ENCODE measurements around the gene DNAJC5. TPM values are rescaled to one million over a fixed set of nuclear protein-coding genes. Genes with fewer than 3 reads are reported as not detected.

DNAJC5 gene
- total and polyA plus RNA-seq, 9 of the 15 experiments (the other 6 are each of a cell fraction or from before 2014, with no cell fraction given): 0.95 to 42.8 (median 23.4) TPM

GRCh38 chr20:63848003-63848911 lies 46.7 kb upstream of the DNAJC5 start (continued):
- TF ChIP-seq, protein P1, sequence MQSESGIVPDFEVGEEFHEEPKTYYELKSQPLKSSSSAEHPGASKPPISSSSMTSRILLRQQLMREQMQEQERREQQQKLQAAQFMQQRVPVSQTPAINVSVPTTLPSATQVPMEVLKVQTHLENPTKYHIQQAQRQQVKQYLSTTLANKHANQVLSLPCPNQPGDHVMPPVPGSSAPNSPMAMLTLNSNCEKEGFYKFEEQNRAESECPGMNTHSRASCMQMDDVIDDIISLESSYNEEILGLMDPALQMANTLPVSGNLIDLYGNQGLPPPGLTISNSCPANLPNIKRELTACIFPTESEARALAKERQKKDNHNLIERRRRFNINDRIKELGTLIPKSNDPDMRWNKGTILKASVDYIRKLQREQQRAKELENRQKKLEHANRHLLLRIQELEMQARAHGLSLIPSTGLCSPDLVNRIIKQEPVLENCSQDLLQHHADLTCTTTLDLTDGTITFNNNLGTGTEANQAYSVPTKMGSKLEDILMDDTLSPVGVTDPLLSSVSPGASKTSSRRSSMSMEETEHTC (IDR thresholded peaks at IDR 0.05): no peak
- TF ChIP-seq YY1 (IDR thresholded peaks at IDR 0.05; ENCODE audit: borderline replicate concordance in 1 of 3, control insufficient read depth in 1 of 3, extremely low read depth in 1 of 3, insufficient read depth in 3 of 3, insufficient read length in 1 of 3, insufficient replicate concordance in 2 of 3, low read depth in 1 of 3, low read length in 2 of 3) (peak; percentile 48 to 88 (median 74)), CREBBP (IDR thresholded peaks at IDR 0.05; ENCODE audit: low read depth, low read length) (no peak), NR2C1 (IDR thresholded peaks at IDR 0.05) (no peak), NR2C1 (tag; IDR thresholded peaks at IDR 0.05) (no peak), RBFOX2 (IDR thresholded peaks at IDR 0.05; ENCODE audit: low read depth, low read length) (peak; percentile 56), SRSF9 (IDR thresholded peaks at IDR 0.05; ENCODE audit: borderline replicate concordance, low read depth, low read length) (no peak), SRF (CRISPR knock-in tag; IDR thresholded peaks at IDR 0.05) (no peak), SMAD1 (IDR thresholded peaks at IDR 0.05; ENCODE audit: low read depth, low read length, partially characterized antibody) (no peak), RAD21 (CRISPR knock-in tag; conservative IDR thresholded peaks at IDR 0.05 in 1 of 2, IDR thresholded peaks at IDR 0.05 in 1 of 2) (no peak), LEF1 (IDR thresholded peaks at IDR 0.05) (no peak; the same call in 1 of the 2 replicates), HDAC2 (IDR thresholded peaks at IDR 0.05) (no peak), CBFA2T3 (IDR thresholded peaks at IDR 0.05) (0 out of 2 replicates have a peak, but pooled peaks have one; percentile 12), PKNOX1 (IDR thresholded peaks at IDR 0.05) (no peak), ZNF76 (CRISPR knock-in tag; IDR thresholded peaks at IDR 0.05; ENCODE audit: borderline replicate concordance) (no peak)
- TF ChIP-seq, protein P2, sequence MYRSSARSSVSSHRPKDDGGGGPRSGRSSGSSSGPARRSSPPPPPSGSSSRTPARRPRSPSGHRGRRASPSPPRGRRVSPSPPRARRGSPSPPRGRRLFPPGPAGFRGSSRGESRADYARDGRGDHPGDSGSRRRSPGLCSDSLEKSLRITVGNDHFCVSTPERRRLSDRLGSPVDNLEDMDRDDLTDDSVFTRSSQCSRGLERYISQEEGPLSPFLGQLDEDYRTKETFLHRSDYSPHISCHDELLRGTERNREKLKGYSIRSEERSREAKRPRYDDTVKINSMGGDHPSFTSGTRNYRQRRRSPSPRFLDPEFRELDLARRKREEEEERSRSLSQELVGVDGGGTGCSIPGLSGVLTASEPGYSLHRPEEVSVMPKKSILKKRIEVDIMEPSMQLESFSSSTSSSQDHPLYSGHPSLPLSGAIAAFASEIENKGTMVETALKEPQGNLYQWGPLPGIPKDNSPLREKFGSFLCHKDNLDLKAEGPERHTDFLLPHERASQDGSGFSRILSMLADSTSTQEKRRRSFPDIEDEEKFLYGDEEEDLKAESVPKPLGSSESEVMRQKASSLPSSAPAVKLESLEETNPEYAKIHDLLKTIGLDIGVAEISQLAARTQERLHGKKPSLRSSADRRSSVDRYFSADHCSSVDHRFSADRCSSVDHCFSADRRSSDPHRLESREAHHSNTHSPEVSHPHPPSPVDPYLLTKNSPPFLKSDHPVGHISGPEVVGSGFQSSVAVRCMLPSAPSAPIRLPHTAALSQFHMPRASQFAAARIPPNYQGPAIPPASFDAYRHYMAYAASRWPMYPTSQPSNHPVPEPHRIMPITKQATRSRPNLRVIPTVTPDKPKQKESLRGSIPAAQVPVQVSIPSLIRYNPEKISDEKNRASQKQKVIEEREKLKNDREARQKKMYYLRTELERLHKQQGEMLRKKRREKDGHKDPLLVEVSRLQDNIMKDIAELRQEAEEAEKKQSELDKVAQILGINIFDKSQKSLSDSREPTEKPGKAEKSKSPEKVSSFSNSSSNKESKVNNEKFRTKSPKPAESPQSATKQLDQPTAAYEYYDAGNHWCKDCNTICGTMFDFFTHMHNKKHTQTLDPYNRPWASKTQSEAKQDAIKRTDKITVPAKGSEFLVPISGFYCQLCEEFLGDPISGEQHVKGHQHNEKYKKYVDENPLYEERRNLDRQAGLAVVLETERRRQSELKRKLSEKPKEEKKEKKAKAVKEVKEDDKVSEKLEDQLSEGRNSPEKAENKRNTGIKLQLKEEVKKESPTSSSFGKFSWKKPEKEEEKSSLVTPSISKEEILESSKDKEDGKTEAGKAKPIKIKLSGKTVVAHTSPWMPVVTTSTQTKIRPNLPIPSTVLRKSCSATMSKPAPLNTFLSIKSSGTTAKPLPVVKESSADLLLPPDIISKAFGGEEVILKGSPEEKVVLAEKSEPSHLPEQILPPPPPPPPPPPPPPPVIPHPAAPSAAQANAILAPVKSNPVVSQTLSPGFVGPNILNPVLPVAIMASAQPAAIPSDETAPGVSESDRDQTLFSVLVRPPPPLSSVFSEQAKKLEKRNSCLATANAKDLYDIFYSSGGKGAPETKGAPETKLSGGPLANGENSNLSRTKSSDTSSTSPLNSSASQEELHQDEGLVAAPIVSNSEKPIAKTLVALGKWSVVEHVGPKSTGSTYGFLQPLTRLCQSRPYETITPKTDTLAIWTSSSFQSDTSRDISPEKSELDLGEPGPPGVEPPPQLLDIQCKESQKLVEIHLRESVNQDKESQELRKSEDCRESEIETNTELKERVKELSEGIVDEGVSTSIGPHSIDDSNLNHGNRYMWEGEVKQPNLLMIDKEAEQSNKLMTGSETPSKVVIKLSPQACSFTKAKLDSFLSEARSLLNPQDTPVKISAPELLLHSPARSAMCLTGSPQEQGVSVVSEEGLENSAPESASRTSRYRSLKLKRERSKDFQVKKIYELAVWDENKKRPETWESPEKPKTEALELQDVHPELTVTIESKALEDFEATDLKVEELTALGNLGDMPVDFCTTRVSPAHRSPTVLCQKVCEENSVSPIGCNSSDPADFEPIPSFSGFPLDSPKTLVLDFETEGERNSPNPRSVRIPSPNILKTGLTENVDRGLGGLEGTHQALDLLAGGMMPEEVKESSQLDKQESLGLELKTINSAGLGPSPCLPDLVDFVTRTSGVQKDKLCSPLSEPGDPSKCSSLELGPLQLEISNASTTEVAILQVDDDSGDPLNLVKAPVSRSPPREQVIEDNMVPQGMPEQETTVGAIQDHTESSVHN (IDR thresholded peaks at IDR 0.05; ENCODE audit: borderline replicate concordance in 1 of 2, low read depth in 1 of 2): no peak
